ENCODE measurements around the gene FBXL7.

The FBXL7 gene

GRCh38 chr5:15474143-15474719 lies 25.7 kb upstream of the FBXL7 start:
- no peak for TF ChIP-seq EZH2phosphoT487 (IDR thresholded peaks at IDR 0.05; ENCODE audit: low read depth)
- TF ChIP-seq, protein P1, sequence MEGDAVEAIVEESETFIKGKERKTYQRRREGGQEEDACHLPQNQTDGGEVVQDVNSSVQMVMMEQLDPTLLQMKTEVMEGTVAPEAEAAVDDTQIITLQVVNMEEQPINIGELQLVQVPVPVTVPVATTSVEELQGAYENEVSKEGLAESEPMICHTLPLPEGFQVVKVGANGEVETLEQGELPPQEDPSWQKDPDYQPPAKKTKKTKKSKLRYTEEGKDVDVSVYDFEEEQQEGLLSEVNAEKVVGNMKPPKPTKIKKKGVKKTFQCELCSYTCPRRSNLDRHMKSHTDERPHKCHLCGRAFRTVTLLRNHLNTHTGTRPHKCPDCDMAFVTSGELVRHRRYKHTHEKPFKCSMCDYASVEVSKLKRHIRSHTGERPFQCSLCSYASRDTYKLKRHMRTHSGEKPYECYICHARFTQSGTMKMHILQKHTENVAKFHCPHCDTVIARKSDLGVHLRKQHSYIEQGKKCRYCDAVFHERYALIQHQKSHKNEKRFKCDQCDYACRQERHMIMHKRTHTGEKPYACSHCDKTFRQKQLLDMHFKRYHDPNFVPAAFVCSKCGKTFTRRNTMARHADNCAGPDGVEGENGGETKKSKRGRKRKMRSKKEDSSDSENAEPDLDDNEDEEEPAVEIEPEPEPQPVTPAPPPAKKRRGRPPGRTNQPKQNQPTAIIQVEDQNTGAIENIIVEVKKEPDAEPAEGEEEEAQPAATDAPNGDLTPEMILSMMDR (IDR thresholded peaks at IDR 0.05; ENCODE audit: low read depth, low read length), result no peak
- Histone ChIP-seq H3K4me2 (ENCODE audit: low read length) (no peak overlapping the region), H3K36me3 (replicated peaks; ENCODE audit: low read depth, low read length) (no peaks in the 10 kb centered on the region), H3K9me3 (ENCODE audit: insufficient read depth, low read length) (no peaks in the 10 kb centered on the region), H4K20me1 (ENCODE audit: insufficient read depth, low read length) (no peaks in the 10 kb centered on the region), H3K27me3 (ENCODE audit: low read depth, low read length) (no peaks in the 10 kb centered on the region), H3K27ac (ENCODE audit: low read length) (no peak overlapping the region), H3K4me1 (ENCODE audit: low read length) (no peaks in the 10 kb centered on the region), H3K9ac (ENCODE audit: low read length) (no peak overlapping the region), H2AFZ (ENCODE audit: low read depth, low read length) (no peak overlapping the region), H3K79me2 (ENCODE audit: low read length) (no peaks in the 10 kb centered on the region), H3K4me3 (ENCODE audit: low read length) (no peak overlapping the region)

DNA sequence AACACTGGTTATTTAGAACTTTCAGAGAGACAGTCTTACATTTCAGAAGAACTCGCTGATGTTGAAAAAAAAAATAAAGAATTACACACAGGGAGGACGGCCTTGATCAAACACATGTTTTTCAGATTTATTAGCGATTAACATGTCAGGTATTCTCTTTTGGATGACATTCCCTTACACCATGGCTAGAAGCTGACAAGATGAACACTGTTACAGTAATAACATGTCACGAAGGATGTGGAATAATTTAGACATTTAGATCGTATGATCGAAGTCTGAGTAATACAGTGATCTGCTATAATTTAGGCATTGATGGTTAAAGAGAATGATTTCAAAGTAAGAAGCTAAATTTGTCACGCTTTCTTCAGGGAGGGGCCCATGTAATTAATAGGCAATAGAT lies 24.6 kb upstream of the FBXL7 start:
- H2AFZ ChIP-seq (ENCODE audit: low read depth, low read length), result no peak overlapping the region
- H3K9ac ChIP-seq (ENCODE audit: low read length), result no peak overlapping the region
- TF ChIP-seq, protein P1 (IDR thresholded peaks at IDR 0.05; ENCODE audit: low read depth, low read length), result no peak
- no peak for TF ChIP-seq EZH2phosphoT487 (IDR thresholded peaks at IDR 0.05; ENCODE audit: low read depth)
- no peaks in the 10 kb centered on the region for H3K4me1 ChIP-seq (ENCODE audit: low read length)
- no peaks in the 10 kb centered on the region for H3K27me3 ChIP-seq (ENCODE audit: low read depth, low read length)
- no peaks in the 10 kb centered on the region for H3K9me3 ChIP-seq (ENCODE audit: insufficient read depth, low read length)
- H3K36me3 ChIP-seq (replicated peaks; ENCODE audit: low read depth, low read length), result no peaks in the 10 kb centered on the region
- no peak overlapping the region for H3K27ac ChIP-seq (ENCODE audit: low read length)
- H3K4me2 ChIP-seq (ENCODE audit: low read length), result no peak overlapping the region
- H4K20me1 ChIP-seq (ENCODE audit: insufficient read depth, low read length), result no peaks in the 10 kb centered on the region
- H3K79me2 ChIP-seq (ENCODE audit: low read length), result no peaks in the 10 kb centered on the region
- no peak overlapping the region for H3K4me3 ChIP-seq (ENCODE audit: low read length)

- H3K9me3 ChIP-seq (ENCODE audit: insufficient read depth, low read length), result no peaks in the 10 kb centered on the region
- no peak for TF ChIP-seq EZH2phosphoT487 (IDR thresholded peaks at IDR 0.05; ENCODE audit: low read depth)
- TF ChIP-seq, protein P1 (IDR thresholded peaks at IDR 0.05; ENCODE audit: low read depth, low read length), result no peak
These were observed 23.0 kb upstream of the FBXL7 start for GRCh38 chr5:15476977-15477376.

GRCh38 chr5:15480436-15480835 lies 19.5 kb upstream of the FBXL7 start:
- no peaks in the 10 kb centered on the region for H3K27me3 ChIP-seq (ENCODE audit: low read depth, low read length)
- no peak overlapping the region for H3K4me2 ChIP-seq (ENCODE audit: low read length)
- H3K4me1 ChIP-seq (ENCODE audit: low read length), result no peaks in the 10 kb centered on the region
- no peak overlapping the region for H3K27ac ChIP-seq (ENCODE audit: low read length)
- H2AFZ ChIP-seq (ENCODE audit: low read depth, low read length), result no peak overlapping the region
- H3K36me3 ChIP-seq (replicated peaks; ENCODE audit: low read depth, low read length), result no peaks in the 10 kb centered on the region
- TF ChIP-seq EZH2phosphoT487 (IDR thresholded peaks at IDR 0.05; ENCODE audit: low read depth), result no peak
- TF ChIP-seq, protein P1 (IDR thresholded peaks at IDR 0.05; ENCODE audit: low read depth, low read length), result no peak
- no peaks in the 10 kb centered on the region for H3K79me2 ChIP-seq (ENCODE audit: low read length)
- H3K9ac ChIP-seq (ENCODE audit: low read length), result no peak overlapping the region
- H4K20me1 ChIP-seq (ENCODE audit: insufficient read depth, low read length), result no peaks in the 10 kb centered on the region
- no peaks in the 10 kb centered on the region for H3K9me3 ChIP-seq (ENCODE audit: insufficient read depth, low read length)
- no peak overlapping the region for H3K4me3 ChIP-seq (ENCODE audit: low read length)

More at GRCh38 chr5:15476977-15477376, 23.0 kb upstream of the FBXL7 start:
- H3K9ac ChIP-seq (ENCODE audit: low read length), result no peak overlapping the region
- H3K79me2 ChIP-seq (ENCODE audit: low read length), result no peaks in the 10 kb centered on the region
- no peak overlapping the region for H3K4me3 ChIP-seq (ENCODE audit: low read length)
- no peaks in the 10 kb centered on the region for H3K4me1 ChIP-seq (ENCODE audit: low read length)
- no peak overlapping the region for H3K27ac ChIP-seq (ENCODE audit: low read length)
- no peaks in the 10 kb centered on the region for H4K20me1 ChIP-seq (ENCODE audit: insufficient read depth, low read length)
- no peaks in the 10 kb centered on the region for H3K36me3 ChIP-seq (replicated peaks; ENCODE audit: low read depth, low read length)
- no peaks in the 10 kb centered on the region for H3K27me3 ChIP-seq (ENCODE audit: low read depth, low read length)
- H3K4me2 ChIP-seq (ENCODE audit: low read length), result no peak overlapping the region
- no peak overlapping the region for H2AFZ ChIP-seq (ENCODE audit: low read depth, low read length)

All from OCI-LY3 (cell line).